Choroid plexus epithelial cell (primary cell): Measurements from ENCODE around the gene RRAGD.
A peak's percentile ranks its signal among the peaks of the same experiment; 100 is the strongest.

ENCODE experiments used
- DNase-seq: peaks from one replicate; pipeline ENCODE4 v3.0.0-alpha.2; 2010; ENCODE audit warnings: low read depth
- H3K4me3 ChIP-seq: 2 replicates; pipeline ENCODE4 v1.5.1; 2011; ENCODE audit warnings: low read depth, mild to moderate bottlenecking, control low read depth, low read length, moderate library complexity
- TF ChIP-seq, protein P1 (sequence below): conservative IDR thresholded peaks from 2 replicates; pipeline ENCODE4 v1.5.1; 2011; ENCODE audit warnings: low read depth, mild to moderate bottlenecking, control low read depth, inconsistent platforms, low read length, moderate library complexity

Gene RRAGD

DNA sequence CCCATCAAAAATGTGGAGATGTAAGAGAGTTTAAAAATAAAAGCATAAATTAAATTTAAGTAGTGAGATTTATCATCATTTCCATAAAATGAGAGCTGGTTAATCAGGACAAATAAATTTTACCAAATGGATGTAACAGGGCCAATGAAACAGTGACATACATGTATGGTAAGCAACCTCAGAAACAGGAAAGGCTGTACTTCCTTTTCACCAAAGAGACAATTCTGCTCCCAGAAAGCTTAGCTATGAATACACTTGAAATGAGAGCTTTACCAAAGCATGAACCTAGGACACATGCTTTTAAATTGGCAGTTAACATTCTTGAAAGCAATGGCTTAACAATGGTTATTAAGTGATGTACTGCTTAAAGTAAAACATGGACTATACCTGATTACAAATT, 47.5 kb downstream of the RRAGD start:
- DNase-seq = no peak
- TF ChIP-seq, protein P1, sequence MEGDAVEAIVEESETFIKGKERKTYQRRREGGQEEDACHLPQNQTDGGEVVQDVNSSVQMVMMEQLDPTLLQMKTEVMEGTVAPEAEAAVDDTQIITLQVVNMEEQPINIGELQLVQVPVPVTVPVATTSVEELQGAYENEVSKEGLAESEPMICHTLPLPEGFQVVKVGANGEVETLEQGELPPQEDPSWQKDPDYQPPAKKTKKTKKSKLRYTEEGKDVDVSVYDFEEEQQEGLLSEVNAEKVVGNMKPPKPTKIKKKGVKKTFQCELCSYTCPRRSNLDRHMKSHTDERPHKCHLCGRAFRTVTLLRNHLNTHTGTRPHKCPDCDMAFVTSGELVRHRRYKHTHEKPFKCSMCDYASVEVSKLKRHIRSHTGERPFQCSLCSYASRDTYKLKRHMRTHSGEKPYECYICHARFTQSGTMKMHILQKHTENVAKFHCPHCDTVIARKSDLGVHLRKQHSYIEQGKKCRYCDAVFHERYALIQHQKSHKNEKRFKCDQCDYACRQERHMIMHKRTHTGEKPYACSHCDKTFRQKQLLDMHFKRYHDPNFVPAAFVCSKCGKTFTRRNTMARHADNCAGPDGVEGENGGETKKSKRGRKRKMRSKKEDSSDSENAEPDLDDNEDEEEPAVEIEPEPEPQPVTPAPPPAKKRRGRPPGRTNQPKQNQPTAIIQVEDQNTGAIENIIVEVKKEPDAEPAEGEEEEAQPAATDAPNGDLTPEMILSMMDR = no peak
- H3K4me3 ChIP-seq = no peak overlapping the region

- H3K4me3 ChIP-seq = no peak overlapping the region
- TF ChIP-seq, protein P1 = no peak
- DNase-seq = no peak
These were observed 50.9 kb downstream of the RRAGD start for GRCh38 chr6:89361171-89361570.

GRCh38 chr6:89360415-89360999, 51.6 kb downstream of the RRAGD start:
- H3K4me3 ChIP-seq = no peak overlapping the region
- DNase-seq = peak; percentile 53
- TF ChIP-seq, protein P1 = no peak

DNA sequence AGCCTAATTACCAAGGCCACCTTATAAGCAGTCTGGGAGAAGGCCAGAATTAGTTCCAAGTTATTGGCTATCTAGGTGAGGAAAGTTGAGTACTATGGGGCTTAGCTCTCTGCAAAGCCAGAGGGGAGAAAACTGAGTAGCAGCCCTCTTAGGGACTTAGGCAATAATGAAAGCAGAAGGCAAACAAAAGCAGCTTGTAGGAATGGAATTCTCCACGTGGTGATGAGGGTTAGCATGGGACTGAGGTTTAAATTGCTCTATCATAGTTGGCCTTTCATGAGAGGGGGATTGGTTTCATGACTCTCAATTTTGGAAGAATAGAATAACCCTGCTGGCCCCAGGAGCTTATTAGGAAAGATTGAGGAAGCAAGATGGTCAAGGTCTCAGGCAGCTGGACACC, 52.5 kb downstream of the RRAGD start:
- TF ChIP-seq, protein P1 = no peak
- DNase-seq = peak; percentile 25
- H3K4me3 ChIP-seq = no peak overlapping the region

GRCh38 chr6:89357390-89357789, 54.7 kb downstream of the RRAGD start:
- TF ChIP-seq, protein P1 = no peak
- no peak overlapping the region for H3K4me3 ChIP-seq
- no peak for DNase-seq

- TF ChIP-seq, protein P1 = no peak
- DNase-seq = no peak
- no peak overlapping the region for H3K4me3 ChIP-seq
These were observed 55.4 kb downstream of the RRAGD start for GRCh38 chr6:89356642-89357170.

- H3K4me3 ChIP-seq = no peak overlapping the region
- TF ChIP-seq, protein P1 = no peak
- no peak for DNase-seq
These were observed 56.4 kb downstream of the RRAGD start for GRCh38 chr6:89355511-89356194.
